ENCODE results near the gene EEF1B2.
"Not testable (repeated sequence)": the region's sequence is repeated elsewhere in the genome, so short reads cannot be mapped to it uniquely, and the experiment has no call there.

Gene EEF1B2

GRCh38 chr2:206164261-206164862, 4.7 kb downstream of the EEF1B2 start:
- no peak for DNase-seq

GRCh38 chr2:206168230-206168629, 8.5 kb downstream of the EEF1B2 start:
- not testable (repeated sequence) for DNase-seq

- DNase-seq = not testable (repeated sequence)
Observed at GRCh38 chr2:206171624-206172397, 12.1 kb downstream of the EEF1B2 start.

GRCh38 chr2:206173147-206173546, 13.5 kb downstream of the EEF1B2 start:
- DNase-seq = no peak

- no peak for DNase-seq
Observed at GRCh38 chr2:206176121-206176520, 16.4 kb downstream of the EEF1B2 start.

GRCh38 chr2:206176901-206177300, 17.2 kb downstream of the EEF1B2 start:
- DNase-seq = no peak

- not testable (repeated sequence) for DNase-seq
Observed at GRCh38 chr2:206181526-206181925, 21.8 kb downstream of the EEF1B2 start.

- no peak for DNase-seq
Observed at GRCh38 chr2:206189691-206190090, 30.0 kb downstream of the EEF1B2 start.

GRCh38 chr2:206190111-206190510, 30.4 kb downstream of the EEF1B2 start:
- DNase-seq = no peak

- no peak for DNase-seq
Observed at GRCh38 chr2:206190689-206191088, 31.0 kb downstream of the EEF1B2 start.

GRCh38 chr2:206192157-206192556, 32.5 kb downstream of the EEF1B2 start:
- DNase-seq = no peak

- no peak for DNase-seq
Observed at GRCh38 chr2:206193671-206194357, 34.1 kb downstream of the EEF1B2 start.

GRCh38 chr2:206198677-206199076, 39.0 kb downstream of the EEF1B2 start:
- no peak for DNase-seq

- DNase-seq = no peak
Observed at GRCh38 chr2:206201075-206201848, 41.6 kb downstream of the EEF1B2 start.

- no peak for DNase-seq
Observed at GRCh38 chr2:206202446-206202845, 42.8 kb downstream of the EEF1B2 start.

GRCh38 chr2:206203331-206203730, 43.6 kb downstream of the EEF1B2 start:
- no peak for DNase-seq

- DNase-seq = no peak
Observed at GRCh38 chr2:206204710-206205109, 45.0 kb downstream of the EEF1B2 start.

- not testable (repeated sequence) for DNase-seq
Observed at GRCh38 chr2:206207316-206207715, 47.6 kb downstream of the EEF1B2 start.

GRCh38 chr2:206208900-206209299, 49.2 kb downstream of the EEF1B2 start:
- no peak for DNase-seq

- DNase-seq = no peak
Observed at GRCh38 chr2:206211657-206212255, 52.1 kb downstream of the EEF1B2 start.

Data from GDM1 (cell line).